ENCODE measurements around the gene TRIP4.
"Not testable (repeated sequence)": the region's sequence is repeated elsewhere in the genome, so short reads cannot be mapped to it uniquely, and the experiment has no call there.

TRIP4 gene

DNA sequence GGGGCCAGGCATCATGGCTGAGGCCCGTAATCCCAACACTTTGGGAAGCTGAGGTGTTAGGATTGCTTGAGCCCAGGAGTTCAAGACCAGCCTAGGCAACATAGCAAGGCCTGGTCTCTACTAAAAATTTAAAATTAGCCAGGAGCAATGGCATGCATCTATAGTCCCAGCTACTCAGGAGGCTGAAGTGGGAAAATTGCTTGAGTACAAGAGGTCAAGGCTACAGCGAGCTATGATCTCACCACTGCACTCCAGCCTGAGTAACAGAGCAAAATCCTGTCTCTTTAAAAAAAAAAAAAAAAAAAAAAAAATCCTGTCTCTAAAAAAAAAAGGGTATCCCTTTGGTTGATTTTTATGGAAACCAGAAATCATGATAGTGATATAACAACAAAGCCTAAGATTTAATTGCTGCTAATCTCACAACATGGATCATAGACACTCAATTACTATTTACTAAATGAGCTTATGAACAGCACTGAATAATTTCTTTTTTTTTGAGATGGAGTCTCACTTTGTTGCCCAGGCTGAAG is 18.5 kb upstream of the TRIP4 start:
- DNase-seq (ENCODE audit: extremely low read depth, low read depth), result no peak
- TF ChIP-seq, protein P1, sequence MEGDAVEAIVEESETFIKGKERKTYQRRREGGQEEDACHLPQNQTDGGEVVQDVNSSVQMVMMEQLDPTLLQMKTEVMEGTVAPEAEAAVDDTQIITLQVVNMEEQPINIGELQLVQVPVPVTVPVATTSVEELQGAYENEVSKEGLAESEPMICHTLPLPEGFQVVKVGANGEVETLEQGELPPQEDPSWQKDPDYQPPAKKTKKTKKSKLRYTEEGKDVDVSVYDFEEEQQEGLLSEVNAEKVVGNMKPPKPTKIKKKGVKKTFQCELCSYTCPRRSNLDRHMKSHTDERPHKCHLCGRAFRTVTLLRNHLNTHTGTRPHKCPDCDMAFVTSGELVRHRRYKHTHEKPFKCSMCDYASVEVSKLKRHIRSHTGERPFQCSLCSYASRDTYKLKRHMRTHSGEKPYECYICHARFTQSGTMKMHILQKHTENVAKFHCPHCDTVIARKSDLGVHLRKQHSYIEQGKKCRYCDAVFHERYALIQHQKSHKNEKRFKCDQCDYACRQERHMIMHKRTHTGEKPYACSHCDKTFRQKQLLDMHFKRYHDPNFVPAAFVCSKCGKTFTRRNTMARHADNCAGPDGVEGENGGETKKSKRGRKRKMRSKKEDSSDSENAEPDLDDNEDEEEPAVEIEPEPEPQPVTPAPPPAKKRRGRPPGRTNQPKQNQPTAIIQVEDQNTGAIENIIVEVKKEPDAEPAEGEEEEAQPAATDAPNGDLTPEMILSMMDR (IDR thresholded peaks at IDR 0.05; ENCODE audit: low read depth, low read length), result no peak

DNA sequence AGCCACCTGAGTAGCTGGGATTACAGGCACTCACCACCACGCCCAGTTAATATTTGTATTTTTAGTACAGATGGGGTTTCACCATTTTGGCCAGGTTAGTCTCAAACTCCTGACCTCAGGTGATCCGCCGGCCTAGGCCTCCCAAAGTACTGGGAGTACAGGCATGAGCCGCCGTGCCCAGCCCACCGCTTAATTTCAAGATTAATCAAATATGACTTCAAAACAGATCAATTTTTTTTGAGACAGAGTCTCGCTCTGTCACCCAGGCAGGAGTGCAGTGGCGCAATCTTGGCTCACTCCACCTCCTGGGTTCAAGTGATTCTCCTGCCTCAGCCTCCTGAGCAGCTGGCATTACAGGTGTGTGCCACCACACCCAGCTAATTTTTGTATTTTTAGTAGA is 16.3 kb upstream of the TRIP4 start:
- DNase-seq (ENCODE audit: extremely low read depth, low read depth), result not testable (repeated sequence)

DNA sequence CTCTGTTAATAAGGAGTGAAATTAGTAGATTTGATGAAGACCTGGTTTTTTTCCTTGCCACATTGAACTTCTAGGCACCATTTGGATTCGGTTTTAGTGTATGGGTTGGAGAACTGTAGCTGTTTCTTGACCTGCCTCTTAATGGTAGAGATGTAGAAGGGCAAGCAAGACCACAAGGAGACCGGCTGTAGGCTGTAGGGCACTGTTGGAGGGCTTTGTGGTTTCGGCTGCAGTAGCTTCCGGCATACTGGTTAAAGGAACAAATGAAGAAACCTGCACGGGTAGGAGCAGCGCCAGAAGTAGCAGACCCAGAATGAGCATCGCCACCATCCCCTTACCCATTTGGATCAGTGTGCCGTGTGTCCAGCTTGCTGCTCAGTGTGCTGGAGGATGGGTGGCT is 14.3 kb upstream of the TRIP4 start:
- TF ChIP-seq, protein P1 (IDR thresholded peaks at IDR 0.05; ENCODE audit: low read depth, low read length), result no peak
- DNase-seq (ENCODE audit: extremely low read depth, low read depth), result no peak

DNA sequence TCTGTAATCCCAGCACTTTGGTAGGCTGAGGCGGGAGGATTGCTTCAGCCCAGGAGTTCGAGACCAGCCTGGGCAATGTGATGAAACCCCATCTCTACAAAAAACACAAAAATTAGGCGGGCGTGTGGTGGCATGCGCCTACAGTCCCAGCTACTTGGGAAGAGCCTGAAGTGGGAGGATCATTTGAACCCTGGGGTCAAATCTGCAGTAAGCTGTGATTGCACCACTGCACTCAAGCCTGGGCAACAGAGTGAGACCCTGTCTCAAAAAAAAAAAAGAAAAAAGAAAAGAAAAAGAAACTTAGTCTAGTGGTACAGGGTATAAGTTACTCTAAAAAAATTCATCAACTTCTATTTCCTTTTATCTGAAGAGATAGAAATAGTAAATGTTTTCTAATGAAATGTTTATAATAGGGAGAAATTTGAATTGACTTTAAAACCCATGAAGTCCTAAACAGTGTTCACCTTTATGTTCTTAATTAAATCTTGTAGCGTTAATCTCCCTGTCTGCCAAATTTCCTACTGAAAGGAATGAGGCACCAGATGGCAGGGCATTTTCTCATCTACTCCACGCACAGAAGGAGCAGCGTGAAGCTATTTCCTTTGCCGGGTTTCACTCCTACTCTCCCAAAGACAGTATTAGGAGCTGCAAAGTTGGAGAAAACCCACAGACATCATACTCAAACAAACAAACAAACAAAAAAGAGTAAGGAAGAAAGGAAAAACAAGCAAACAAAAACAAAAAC is 8.2 kb upstream of the TRIP4 start:
- TF ChIP-seq, protein P1 (IDR thresholded peaks at IDR 0.05; ENCODE audit: low read depth, low read length), result no peak
- DNase-seq (ENCODE audit: extremely low read depth, low read depth), result peak; percentile 3

DNA sequence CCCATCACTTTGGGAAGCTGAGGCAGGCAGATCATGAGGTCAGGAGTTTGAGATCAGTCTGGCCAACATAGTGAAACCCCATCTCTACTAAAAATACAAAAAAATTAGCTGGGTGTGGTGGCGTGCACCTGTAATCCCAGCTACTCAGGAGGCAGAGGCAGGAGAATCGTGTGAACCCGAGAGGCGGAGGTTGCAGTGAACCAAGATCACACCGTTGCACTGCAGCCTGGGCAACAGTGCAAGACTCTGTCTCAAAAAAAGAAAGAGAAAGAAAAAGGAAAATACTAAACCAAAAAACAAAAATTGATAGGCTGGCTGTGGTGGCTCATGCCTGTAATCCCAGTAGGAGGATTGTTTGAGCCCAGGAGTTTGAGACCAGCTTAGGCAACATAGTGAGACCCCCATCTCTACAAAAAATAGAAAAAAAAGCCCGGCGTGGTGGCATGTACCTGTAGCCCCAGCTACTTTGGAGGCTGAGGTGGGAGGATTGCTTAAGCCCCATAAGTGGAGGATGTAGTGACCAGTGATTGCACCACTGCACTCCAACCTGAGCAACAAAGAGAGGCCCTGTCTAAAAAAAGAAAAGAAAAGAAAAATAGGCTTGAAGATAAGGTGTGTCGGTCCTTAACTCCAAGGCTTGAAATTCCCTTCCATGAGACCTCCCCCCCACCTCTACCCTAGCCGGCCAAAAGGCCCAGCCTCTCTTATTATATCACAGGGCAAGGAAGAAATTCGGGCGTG is 7.3 kb upstream of the TRIP4 start:
- DNase-seq (ENCODE audit: extremely low read depth, low read depth), result not testable (repeated sequence)

DNA sequence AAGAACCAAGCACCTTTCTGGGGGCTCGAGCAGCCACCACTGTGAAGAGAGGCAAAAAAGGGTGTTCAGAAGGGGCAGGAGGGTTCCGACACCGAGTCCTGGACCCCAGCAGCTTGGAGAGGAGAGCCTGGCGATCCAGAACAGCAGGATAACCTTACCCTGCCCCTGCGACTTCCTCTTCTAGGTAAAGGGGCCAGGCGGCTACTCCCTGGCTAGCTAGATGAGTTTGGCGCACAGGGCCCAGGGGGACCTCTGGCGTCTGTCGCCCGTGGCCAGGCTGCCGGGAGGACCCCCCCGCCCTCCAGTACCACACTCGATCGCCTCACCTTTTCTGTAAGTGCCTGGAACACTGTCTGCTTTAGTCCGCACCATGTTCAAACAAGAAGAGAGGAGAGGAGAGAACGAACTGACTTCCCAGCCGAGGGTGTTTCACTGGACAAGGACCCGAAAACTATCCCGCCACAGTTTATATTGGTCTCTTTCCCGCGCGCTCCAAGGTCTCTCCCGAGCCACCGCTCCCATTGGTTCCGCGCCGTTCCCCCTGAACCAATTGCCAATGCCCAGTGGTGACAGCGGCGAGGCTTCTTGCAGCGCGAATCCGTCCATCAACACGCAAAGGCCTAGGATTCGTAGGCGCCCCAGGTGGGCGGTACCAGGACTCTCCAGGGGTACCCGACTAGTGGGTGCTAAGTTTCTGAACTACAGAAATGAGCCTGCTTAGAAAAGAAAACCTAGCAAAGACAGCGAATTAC is 6.5 kb upstream of the TRIP4 start, which contains the start of gene PCLAF:
TSS of gene PCLAF (minus strand) at position 442 of the 752 bp plus-strand sequence. CDS start at position 372, 70 bp downstream.
- peak; percentile 79 for DNase-seq (ENCODE audit: extremely low read depth, low read depth)
- TF ChIP-seq, protein P1 (IDR thresholded peaks at IDR 0.05; ENCODE audit: low read depth, low read length), result no peak

DNA sequence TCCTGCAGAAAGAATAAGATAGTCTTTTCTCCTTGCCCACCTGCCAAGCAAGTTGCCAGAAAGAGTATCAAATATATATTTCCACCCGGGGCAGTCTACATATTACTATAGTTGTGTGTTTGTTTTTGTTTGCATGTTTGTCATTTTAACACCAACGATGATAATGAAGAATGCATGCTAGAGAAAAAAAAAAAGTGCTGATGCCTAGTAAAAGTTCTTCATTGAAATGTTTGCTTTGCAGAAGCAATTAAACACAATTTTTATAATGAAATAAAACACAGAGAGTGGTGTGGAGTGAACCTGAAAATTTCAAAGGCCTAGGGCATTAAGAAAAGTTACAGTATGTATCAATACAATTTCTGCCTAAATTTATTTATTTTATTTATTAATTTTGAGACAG is 3.9 kb upstream of the TRIP4 start:
- TF ChIP-seq, protein P1 (IDR thresholded peaks at IDR 0.05; ENCODE audit: low read depth, low read length), result no peak
- no peak for DNase-seq (ENCODE audit: extremely low read depth, low read depth)

DNA sequence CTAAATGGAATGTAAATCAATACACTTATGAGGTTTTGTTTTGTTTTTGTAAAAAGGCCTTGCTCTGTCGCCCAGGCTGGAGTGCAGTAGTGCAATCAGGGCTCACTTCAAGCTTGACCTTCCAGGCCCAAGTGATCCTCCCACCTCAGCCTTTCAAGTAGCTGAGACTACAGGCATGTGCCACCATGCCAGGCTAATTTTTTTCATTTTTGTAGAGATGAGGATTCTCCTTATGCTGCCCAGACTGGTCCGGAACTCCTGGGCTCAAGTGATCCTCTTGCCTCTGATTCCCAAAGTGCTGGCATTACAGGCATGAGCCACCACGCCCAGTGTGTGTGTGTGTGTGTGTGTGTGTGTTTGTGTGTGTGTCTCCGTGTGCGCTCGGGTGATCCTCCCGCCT is 1.3 kb upstream of the TRIP4 start:
- TF ChIP-seq, protein P1 (IDR thresholded peaks at IDR 0.05; ENCODE audit: low read depth, low read length), result no peak
- DNase-seq (ENCODE audit: extremely low read depth, low read depth), result no peak
